GM21786 (cell line): Measurements from ENCODE around the gene NCAM1.

Experiments used
- ATAC-seq: cut with Tn5 transposase; IDR thresholded peaks from one replicate; pipeline ENCODE4 v1.9.1; 2021; ENCODE audit not compliant: unreplicated experiment

Gene NCAM1

GRCh38 chr11:113163291-113164030 is 202.2 kb downstream of the NCAM1 start:
- no peak for ATAC-seq

- ATAC-seq = no peak
Observed at GRCh38 chr11:113166280-113166679, 205.1 kb downstream of the NCAM1 start.

- ATAC-seq = no peak
Observed at GRCh38 chr11:113167599-113167998, 206.4 kb downstream of the NCAM1 start.

GRCh38 chr11:113168354-113169342 is 207.4 kb downstream of the NCAM1 start:
- no peak for ATAC-seq

GRCh38 chr11:113172382-113172951 is 211.2 kb downstream of the NCAM1 start:
- ATAC-seq = no peak

GRCh38 chr11:113173126-113173525 is 211.9 kb downstream of the NCAM1 start:
- no peak for ATAC-seq

GRCh38 chr11:113174882-113175281 is 213.7 kb downstream of the NCAM1 start:
- no peak for ATAC-seq

GRCh38 chr11:113176599-113177360 is 215.6 kb downstream of the NCAM1 start:
- ATAC-seq = no peak

- ATAC-seq = no peak
Observed at GRCh38 chr11:113177671-113178070, 216.5 kb downstream of the NCAM1 start.

GRCh38 chr11:113178381-113179070 is 217.3 kb downstream of the NCAM1 start:
- no peak for ATAC-seq

- no peak for ATAC-seq
Observed at GRCh38 chr11:113179181-113179704, 218.0 kb downstream of the NCAM1 start.

- ATAC-seq = no peak
Observed at GRCh38 chr11:113181094-113181493, 219.9 kb downstream of the NCAM1 start.

- no peak for ATAC-seq
Observed at GRCh38 chr11:113182288-113182687, 221.1 kb downstream of the NCAM1 start.

GRCh38 chr11:113184498-113184897 is 223.3 kb downstream of the NCAM1 start:
- no peak for ATAC-seq

- ATAC-seq = no peak
Observed at GRCh38 chr11:113188371-113188834, 227.2 kb downstream of the NCAM1 start.

GRCh38 chr11:113189909-113190667 is 228.9 kb downstream of the NCAM1 start:
- no peak for ATAC-seq

GRCh38 chr11:113192121-113192925 is 231.1 kb downstream of the NCAM1 start:
- ATAC-seq = no peak

- no peak for ATAC-seq
Observed at GRCh38 chr11:113193016-113193415, 231.8 kb downstream of the NCAM1 start.
